Stimulated activated CD4-positive, alpha-beta T cell treated with anti-CD3 and anti-CD28 coated beads, Interleukin-2, amount 100 ng/mL, for 4 hours (primary cell): Measurements from ENCODE around the gene JMJD1C.

ENCODE experiments used
- DNase-seq: peaks from one replicate; pipeline ENCODE4 v3.0.0-alpha.2; 2020; ENCODE audit warnings: low read depth

Gene JMJD1C

GRCh38 chr10:63436225-63436624 is 29.6 kb downstream of the JMJD1C start:
- DNase-seq: no peak

- DNase-seq: no peak
Measured at GRCh38 chr10:63434866-63435854, 30.6 kb downstream of the JMJD1C start.

GRCh38 chr10:63431962-63432797 is 33.6 kb downstream of the JMJD1C start:
- no peak for DNase-seq

GRCh38 chr10:63430999-63431356 is 34.8 kb downstream of the JMJD1C start:
- no peak for DNase-seq

GRCh38 chr10:63430091-63430998 is 35.4 kb downstream of the JMJD1C start:
- no peak for DNase-seq

- DNase-seq: no peak
Measured at GRCh38 chr10:63429281-63429680, 36.5 kb downstream of the JMJD1C start.

- no peak for DNase-seq
Measured at GRCh38 chr10:63427013-63427412, 38.8 kb downstream of the JMJD1C start.

GRCh38 chr10:63425512-63425911 is 40.3 kb downstream of the JMJD1C start:
- no peak for DNase-seq

GRCh38 chr10:63424576-63424975 is 41.2 kb downstream of the JMJD1C start:
- no peak for DNase-seq

- no peak for DNase-seq
Measured at GRCh38 chr10:63423494-63423893, 42.3 kb downstream of the JMJD1C start.

GRCh38 chr10:63421591-63421990 is 44.2 kb downstream of the JMJD1C start:
- DNase-seq: no peak

- no peak for DNase-seq
Measured at GRCh38 chr10:63416376-63416775, 49.4 kb downstream of the JMJD1C start.

- no peak for DNase-seq
Measured at GRCh38 chr10:63415640-63416244, 50.0 kb downstream of the JMJD1C start.

GRCh38 chr10:63414481-63415260 is 51.1 kb downstream of the JMJD1C start:
- no peak for DNase-seq

GRCh38 chr10:63413429-63413828 is 52.3 kb downstream of the JMJD1C start:
- no peak for DNase-seq

GRCh38 chr10:63412304-63412703 is 53.5 kb downstream of the JMJD1C start:
- DNase-seq: no peak

GRCh38 chr10:63410633-63411032 is 55.1 kb downstream of the JMJD1C start:
- no peak for DNase-seq

- no peak for DNase-seq
Measured at GRCh38 chr10:63409465-63410027, 56.2 kb downstream of the JMJD1C start.

GRCh38 chr10:63407136-63407662 is 58.6 kb downstream of the JMJD1C start:
- no peak for DNase-seq

- DNase-seq: no peak
Measured at GRCh38 chr10:63396133-63396761, 69.5 kb downstream of the JMJD1C start.
